ENCODE results near the gene AHDC1.
"Not testable (repeated sequence)": the region's sequence is repeated elsewhere in the genome, so short reads cannot be mapped to it uniquely, and the experiment has no call there.

The AHDC1 gene

GRCh38 chr1:27603681-27604578 lies at the start of gene AHDC1:
Gene AHDC1, minus strand, starts transcription at chr1:27604144. Its CDS starts 52,029 bp downstream, at chr1:27552115.
- DNase-seq (ENCODE audit: low spot score), result peak; percentile 83

DNA sequence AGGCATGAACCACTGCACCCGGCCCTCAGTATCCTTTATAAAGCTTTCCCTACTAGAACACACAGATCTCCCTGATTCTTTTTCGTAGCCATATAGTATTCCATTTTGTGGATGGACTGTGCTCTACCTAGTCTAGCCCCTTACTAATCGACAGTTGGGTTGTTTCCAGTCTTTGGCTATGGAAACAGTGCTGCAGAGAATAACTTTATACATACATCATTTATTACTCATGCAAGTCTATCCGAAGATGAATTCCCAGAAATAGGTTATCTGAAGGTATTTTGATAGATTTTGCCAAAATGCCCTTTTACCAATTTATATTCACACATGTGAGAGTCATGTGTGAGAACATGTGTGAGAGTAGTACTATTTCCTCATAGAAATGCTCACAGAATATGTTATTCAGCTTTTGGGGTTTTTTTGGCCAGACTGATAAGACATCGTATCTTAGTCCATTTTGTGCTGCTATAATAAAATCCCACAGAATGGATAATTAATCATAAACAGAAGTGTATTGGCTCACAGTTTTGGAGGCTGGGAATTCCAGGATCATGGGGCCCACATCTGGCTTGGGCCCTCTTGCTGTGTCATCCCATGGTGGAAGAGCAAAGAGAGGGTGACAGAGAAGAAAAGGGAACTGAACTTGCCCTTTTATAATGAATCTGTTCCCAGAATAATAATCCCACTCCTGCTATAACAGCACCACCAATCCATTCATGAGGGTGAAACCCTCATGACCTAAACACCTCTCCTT lies 48.3 kb upstream of the AHDC1 start:
- no peak for DNase-seq (ENCODE audit: low spot score)

- no peak for DNase-seq (ENCODE audit: low spot score)
These were observed 46.7 kb upstream of the AHDC1 start for GRCh38 chr1:27650539-27651175.

DNA sequence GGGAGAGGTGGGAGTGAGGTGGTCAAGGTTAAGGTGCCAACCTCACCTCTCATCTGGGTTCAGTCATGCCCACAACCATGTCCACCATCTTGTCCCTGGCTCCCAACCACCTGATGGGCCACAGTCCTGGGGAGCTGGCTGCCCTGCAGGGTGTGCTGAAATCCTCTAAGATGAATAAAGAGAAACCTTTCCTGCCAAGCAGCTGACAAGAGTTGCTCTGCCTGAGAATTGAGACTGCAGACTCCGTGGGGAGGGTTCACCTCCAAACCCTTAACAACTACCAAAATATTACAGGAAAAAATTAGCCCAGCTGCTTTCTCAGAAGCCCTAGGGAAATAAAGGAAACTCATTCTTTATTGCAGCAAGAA lies 46.2 kb upstream of the AHDC1 start:
- DNase-seq (ENCODE audit: low spot score), result no peak

DNA sequence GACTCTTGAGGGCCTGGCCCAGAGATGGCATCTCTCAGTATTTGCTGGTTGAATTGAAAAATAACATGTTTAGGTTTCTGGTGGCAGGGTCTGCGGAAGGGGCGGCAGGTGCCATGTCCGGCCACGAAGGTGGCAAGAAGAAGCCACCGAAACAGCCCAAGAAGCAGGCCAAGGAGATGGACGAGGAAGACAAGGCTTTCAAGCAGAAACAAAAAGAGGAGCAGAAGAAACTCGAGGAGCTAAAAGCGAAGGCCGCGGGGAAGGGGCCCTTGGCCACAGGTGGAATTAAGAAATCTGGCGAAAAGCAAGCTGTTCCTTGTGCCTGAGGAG lies 45.3 kb upstream of the AHDC1 start:
- DNase-seq (ENCODE audit: low spot score), result no peak

DNA sequence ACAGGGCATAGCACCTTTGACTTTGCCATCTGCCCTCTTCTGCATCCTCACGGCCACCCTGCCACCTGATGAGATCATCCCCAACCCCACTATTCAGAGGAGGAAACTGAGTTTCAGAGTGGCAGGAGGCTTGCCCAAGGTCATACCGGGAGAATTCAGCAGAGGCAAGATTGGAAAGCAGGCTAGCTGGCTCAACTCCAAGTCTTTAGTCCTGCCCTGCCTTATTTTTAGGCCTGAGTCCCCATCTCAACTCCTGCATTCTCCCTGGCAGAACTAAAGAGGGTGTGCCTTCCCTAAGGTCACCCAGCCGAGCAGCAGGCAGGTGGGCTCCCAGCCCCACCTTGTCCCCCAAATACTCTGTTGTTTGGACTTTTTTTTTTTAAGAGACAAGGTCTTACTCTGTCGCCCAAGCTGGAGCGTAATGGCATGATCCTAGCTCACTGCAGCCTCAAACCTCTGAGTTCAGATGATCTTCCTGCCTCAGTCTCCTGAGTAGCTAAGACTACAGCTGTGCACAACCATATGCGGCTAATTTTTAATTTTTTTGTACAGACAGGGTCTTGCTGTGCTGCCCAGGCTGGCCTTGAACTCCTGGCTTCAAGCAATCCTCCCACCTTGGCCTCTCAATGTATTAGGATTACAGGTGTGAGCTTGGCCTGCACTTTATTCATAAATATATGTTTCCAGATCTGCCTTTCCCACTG lies 44.8 kb upstream of the AHDC1 start:
- DNase-seq (ENCODE audit: low spot score), result no peak

GRCh38 chr1:27647328-27647727 lies 43.4 kb upstream of the AHDC1 start:
- no peak for DNase-seq (ENCODE audit: low spot score)

DNA sequence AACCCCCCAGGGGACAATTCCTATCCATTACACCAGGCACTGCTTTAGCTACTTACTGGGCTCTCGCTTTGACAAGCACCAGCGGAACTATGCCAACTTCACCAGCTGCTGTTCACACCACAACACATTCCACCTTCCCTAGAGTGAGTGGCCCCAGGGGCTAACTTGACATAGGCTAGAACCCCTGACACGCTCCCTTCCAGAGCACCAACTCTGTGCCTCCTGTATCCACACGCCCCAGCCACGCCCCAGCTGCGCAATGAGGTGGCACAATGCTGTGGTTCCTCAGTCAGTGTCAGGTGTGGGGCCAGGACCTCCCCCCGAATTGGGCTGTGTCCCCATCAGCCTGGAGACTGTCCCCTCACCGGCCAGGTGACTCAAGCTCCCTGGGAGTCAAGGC lies 42.7 kb upstream of the AHDC1 start:
- no peak for DNase-seq (ENCODE audit: low spot score)

- DNase-seq (ENCODE audit: low spot score), result no peak
These were observed 41.1 kb upstream of the AHDC1 start for GRCh38 chr1:27645071-27645415.

GRCh38 chr1:27644369-27645070 lies 40.6 kb upstream of the AHDC1 start:
- no peak for DNase-seq (ENCODE audit: low spot score)

DNA sequence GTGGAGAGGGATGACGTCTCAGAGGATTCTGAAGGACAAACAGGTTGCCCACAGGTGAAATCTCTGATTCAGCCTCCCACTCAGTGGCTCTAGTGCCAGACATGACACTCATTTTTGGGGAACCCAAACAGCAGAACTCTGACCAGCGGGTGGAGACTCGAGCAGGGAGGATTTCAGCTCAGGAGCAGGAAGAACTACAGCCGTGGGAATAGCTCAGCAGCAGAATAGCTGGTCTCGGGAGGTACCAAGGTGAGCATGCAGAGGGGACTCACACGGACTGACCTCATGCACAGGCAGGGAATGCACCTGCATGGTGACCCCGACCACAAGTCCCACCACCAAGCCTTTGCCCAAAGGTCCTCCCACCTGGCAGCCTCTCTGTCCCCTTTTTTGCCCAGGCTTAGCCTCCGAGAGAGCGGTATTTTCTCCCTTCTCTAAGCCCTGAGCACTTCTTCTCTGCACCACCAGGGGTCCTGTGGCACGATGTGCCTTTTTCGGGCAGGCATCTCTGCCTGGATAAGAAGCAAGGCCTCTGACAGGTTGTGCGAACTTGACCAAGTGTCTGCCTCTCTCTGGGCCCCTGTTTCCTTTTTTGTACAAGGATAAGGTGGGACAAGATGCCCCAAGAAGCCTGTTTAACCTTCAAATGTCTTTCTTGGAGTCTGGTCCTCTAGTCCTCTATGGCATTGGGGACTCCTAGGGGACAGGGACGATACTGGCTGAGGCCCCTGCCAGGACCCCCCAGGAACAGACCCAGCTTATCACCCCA lies 39.8 kb upstream of the AHDC1 start:
- DNase-seq (ENCODE audit: low spot score), result no peak

DNA sequence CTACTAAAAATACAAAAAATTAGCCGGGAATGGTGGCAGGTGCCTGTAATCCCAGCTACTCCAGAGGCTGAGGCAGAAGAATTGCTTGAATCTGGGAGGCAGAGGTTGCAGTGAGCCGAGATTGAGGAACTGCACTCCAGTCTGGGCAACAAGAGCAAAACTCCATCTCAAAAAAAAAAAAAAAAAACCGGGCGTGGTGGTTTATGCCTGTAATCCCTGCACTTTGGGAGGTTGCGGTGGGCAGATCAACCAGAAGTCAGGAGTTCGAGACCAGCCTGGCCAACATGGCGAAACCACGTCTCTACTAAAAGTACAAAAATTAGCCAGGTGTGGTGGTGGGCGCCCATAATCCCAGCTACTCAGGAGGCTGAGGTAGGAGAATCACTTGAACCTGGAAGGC lies 36.6 kb upstream of the AHDC1 start:
- not testable (repeated sequence) for DNase-seq (ENCODE audit: low spot score)

DNA sequence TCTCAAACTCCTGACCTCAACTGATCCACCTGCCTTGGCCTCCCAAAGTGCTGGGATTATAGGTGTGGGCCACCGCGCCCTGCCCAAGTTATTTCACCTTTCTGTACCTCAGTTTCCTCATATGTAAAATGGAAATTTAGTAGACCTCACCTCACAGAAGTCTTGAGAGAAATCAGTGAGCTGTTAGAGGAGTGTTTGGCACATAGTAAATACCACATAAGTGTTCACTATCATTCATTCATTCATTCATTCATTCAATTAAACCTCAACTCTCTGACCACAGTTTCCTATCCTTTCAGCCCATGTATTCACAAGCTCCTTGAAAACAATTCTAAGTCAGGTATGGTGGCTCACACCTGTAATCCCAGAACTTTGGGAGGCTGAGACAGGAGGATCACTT lies 34.9 kb upstream of the AHDC1 start:
- no peak for DNase-seq (ENCODE audit: low spot score)

DNA sequence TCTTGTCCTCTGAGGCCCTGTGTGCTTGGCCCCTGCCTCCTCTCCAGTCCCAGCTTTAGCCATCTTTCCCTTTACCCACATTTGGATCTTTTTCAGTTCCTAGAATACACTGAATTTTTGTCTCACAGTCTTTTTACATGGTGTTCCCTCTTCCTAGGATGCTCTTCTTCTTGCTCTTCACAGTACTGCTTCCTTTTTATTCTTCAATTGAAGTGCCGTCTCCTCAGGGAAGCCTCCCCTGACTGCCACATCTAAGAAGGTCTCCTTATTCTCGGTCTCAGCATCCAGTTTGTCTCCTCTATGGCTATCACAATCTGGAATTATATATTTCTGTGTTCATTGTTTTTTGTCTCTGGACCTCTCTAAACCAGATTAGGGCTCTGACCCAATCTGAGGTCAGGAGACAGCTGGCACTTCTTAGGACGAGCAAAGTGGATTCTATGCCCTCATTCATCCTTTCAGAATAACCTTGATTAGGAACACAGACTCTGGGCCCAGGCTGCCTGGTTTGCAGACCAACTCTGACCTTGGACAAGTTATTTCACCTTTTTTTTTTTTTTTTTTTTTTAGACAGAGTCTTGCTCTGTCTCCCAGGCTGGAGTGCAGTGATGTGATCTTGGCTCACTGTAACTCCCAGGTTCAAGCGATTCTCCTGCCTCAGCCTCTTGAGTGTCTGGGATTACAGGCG lies 34.2 kb upstream of the AHDC1 start:
- DNase-seq (ENCODE audit: low spot score), result no peak

- no peak for DNase-seq (ENCODE audit: low spot score)
These were observed 31.6 kb upstream of the AHDC1 start for GRCh38 chr1:27635396-27636142.

DNA sequence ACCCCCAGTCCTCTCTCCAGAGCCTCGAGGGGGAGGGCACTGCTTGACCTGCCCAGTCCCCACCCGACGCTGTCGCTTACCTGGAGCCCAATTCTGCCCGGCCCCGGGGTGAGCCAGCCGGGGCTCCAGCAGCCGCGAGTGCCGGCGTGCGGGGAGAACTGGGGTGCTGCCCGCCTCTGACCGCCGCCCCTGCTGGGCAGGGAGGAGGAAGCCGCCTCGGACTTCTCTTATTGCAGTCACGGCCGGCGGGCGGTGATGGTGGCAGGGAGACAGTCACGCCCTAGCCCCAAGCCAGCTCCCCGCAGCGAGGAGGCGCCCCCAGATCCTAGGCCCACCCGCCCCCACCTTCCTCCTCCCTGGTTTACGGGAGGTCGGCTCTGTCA lies 31.0 kb upstream of the AHDC1 start, which contains the start of gene FGR:
FGR (minus strand) TSS at position 201 of the 383 bp plus-strand sequence. CDS start 11,269 bp downstream, outside the sequence.
- no peak for DNase-seq (ENCODE audit: low spot score)

- DNase-seq (ENCODE audit: low spot score), result no peak
These were observed 30.4 kb upstream of the AHDC1 start for GRCh38 chr1:27634177-27634984.

- DNase-seq (ENCODE audit: low spot score), result no peak
These were observed 29.8 kb upstream of the AHDC1 start for GRCh38 chr1:27633640-27634176.

DNA sequence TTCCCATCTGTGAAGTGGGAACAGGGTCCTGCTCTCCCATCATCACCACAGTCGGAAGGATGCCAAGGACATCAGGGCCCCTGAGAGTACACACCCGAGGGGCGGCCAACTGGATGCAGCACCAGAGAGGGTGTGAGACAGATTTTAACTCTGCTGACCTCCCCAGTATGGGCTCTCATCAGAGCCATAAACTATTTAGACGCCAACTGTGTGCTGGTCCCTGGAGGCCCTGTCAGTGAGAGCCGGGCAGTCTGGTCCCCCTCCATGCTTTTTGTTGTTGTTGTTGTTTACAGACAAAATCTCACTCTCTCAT lies 29.3 kb upstream of the AHDC1 start:
- DNase-seq (ENCODE audit: low spot score), result no peak

All from putamen (tissue), 1 donor.